K562 (cell line): ENCODE measurements around the gene GPR75. TPM values are rescaled to one million over a fixed set of nuclear protein-coding genes. Genes with fewer than 3 reads are reported as not detected.

Experiments
- ATAC-seq: fragments of 200-7000 bp; cut with Tn5 transposase; 3 replicates; pipeline ENCODE4 v1.9.1; 2020; ENCODE audit warnings: moderate library complexity
- BruUV-seq: library from RNA; stranded (reverse); fragments of 400-500 nt; replicated peaks from 2 replicates; lab custom pipeline; 2021; lab: Mats Ljungman, UMichigan
- CTCF ChIA-PET: fragments of 300-600 bp; formaldehyde crosslinking; extraction: SDS; loops from one replicate; lab custom pipeline; 2021; ENCODE audit warnings: low intra/inter-chr PET ratio; lab: Yijun Ruan, JAX
- POLR2A ChIA-PET: fragments of 300-600, 350-650 bp; sonication (Branson Sonifier 250); formaldehyde crosslinking; extraction: SDS; loops from one replicate; lab custom pipeline; 2021; ENCODE audit warnings: antibody characterized with exemption, inconsistent platforms; lab: Yijun Ruan, JAX
- DNase-seq, 4 experiments: peaks; one replicate each; pipeline versions ENCODE4 v3.0.0 to v3.0.0-alpha.2; 2011 to 2018; ENCODE audit warnings: low spot score in 3 of 4, mixed read lengths in 3 of 4; ENCODE audit errors: extremely low read depth in 1 of 4
- FAIRE-seq: peaks from 2 replicates; lab custom pipeline; 2011; peaks lifted over from hg19 to GRCh38; lab: Jason Lieb, UNC
- H2AFZ ChIP-seq: 2 replicates; pipeline ENCODE4 v1.6.0; 2011; ENCODE audit warnings: low read depth, low read length, control low read depth, inconsistent platforms
- H3K27ac ChIP-seq: fragments of 200-600 bp; 3 replicates; pipeline ENCODE4 v1.8.0; 2011; ENCODE audit warnings: low read depth, mild to moderate bottlenecking, control low read depth, inconsistent platforms, low read length, moderate library complexity, mixed read lengths; ENCODE audit errors: extremely low read depth
- H3K27me3 ChIP-seq, 2 experiments: fragments of 300-600 bp in 1 of 2; 2 replicates in 1 of 2; 3 replicates in 1 of 2; pipeline versions ENCODE4 v1.6.0 to v1.8.0; 2011; ENCODE audit warnings: inconsistent platforms in 2 of 2, low read length in 2 of 2, mild to moderate bottlenecking in 1 of 2, mixed read lengths in 1 of 2, moderate library complexity in 1 of 2; ENCODE audit not compliant: control insufficient read depth in 2 of 2, insufficient read depth in 2 of 2
- H3K36me3 ChIP-seq: fragments of 300-600 bp; 3 replicates; pipeline ENCODE4 v1.8.0; 2011; ENCODE audit warnings: mild to moderate bottlenecking, low read length, inconsistent platforms; ENCODE audit not compliant: control insufficient read depth, insufficient read depth
- H3K4me1 ChIP-seq, 2 experiments: fragments of 200-600 bp in 1 of 2; replicated peaks in 1 of 2; 2 replicates in 1 of 2; 3 replicates in 1 of 2; pipeline versions ENCODE4 v1.5.1 to v1.8.0; 2011; ENCODE audit warnings: inconsistent platforms in 2 of 2, low read length in 2 of 2, mild to moderate bottlenecking in 1 of 2, mixed read lengths in 1 of 2, moderate library complexity in 1 of 2; ENCODE audit not compliant: control insufficient read depth in 2 of 2, insufficient read depth in 2 of 2
- H3K4me2 ChIP-seq: 2 replicates; pipeline ENCODE4 v1.6.1; 2011; ENCODE audit warnings: low read length, control low read depth, inconsistent platforms, mixed read lengths; ENCODE audit not compliant: insufficient read depth
- H3K4me3 ChIP-seq: fragments of 200-600 bp; sonication (generic), shearing (Covaris generic); 2 replicates; pipeline ENCODE4 v1.5.1; 2016; ENCODE audit warnings: control low read depth, inconsistent platforms
- H3K79me2 ChIP-seq: fragments of 200-600 bp; 3 replicates; pipeline ENCODE4 v1.8.0; 2011; ENCODE audit warnings: low read length, inconsistent platforms; ENCODE audit not compliant: control insufficient read depth, insufficient read depth
- H3K9ac ChIP-seq, 2 experiments: 2 replicates each; pipeline versions ENCODE4 v1.6.0 to v1.6.1; 2011; ENCODE audit warnings: low read depth in 2 of 2, low read length in 2 of 2, control low read depth in 1 of 2, inconsistent platforms in 1 of 2, mild to moderate bottlenecking in 1 of 2, mixed read lengths in 1 of 2; ENCODE audit not compliant: insufficient read depth in 1 of 2
- H3K9me1 ChIP-seq: one replicate; pipeline ENCODE4 v1.6.0; 2011; ENCODE audit warnings: inconsistent platforms, mild to moderate bottlenecking, low read length, moderate library complexity; ENCODE audit not compliant: control insufficient read depth, insufficient read depth
- H3K9me3 ChIP-seq: replicated peaks from 2 replicates; pipeline ENCODE4 v1.5.1; 2011; ENCODE audit warnings: low read depth, low read length, inconsistent platforms; ENCODE audit not compliant: control insufficient read depth, insufficient read depth
- H4K20me1 ChIP-seq: replicated peaks from 2 replicates; pipeline ENCODE4 v1.6.1; 2011; ENCODE audit warnings: low read length, inconsistent platforms, mixed read lengths; ENCODE audit not compliant: control insufficient read depth, insufficient read depth
- E2F3 ChIP-seq: fragments of 250-450 bp; sonication (Bioruptor Pico); IDR thresholded peaks from 2 replicates; pipeline ENCODE4 v1.4.0; 2020; ENCODE audit warnings: mild to moderate bottlenecking
- HNRNPL ChIP-seq: fragments of 200-400 bp; formaldehyde crosslinking; IDR thresholded peaks from 2 replicates; pipeline ENCODE4 v1.6.1; 2017; ENCODE audit warnings: low read depth, mild to moderate bottlenecking, low read length
- MTA3 ChIP-seq: fragments of 450-650 bp; formaldehyde crosslinking; IDR thresholded peaks from 2 replicates; pipeline ENCODE4 v1.6.1; 2017; ENCODE audit warnings: mild to moderate bottlenecking, borderline replicate concordance
- SOX6 ChIP-seq: fragments of 450-650 bp; IDR thresholded peaks from 2 replicates; pipeline ENCODE4 v1.6.1; 2014; ENCODE audit warnings: mild to moderate bottlenecking
- TCF7L2 ChIP-seq: fragments of 150-350 bp; IDR thresholded peaks from 2 replicates; pipeline ENCODE4 v1.6.1; 2016; ENCODE audit warnings: low read depth, mild to moderate bottlenecking, low read length, moderate library complexity
- YY1 ChIP-seq, 3 experiments: IDR thresholded peaks; 2 replicates each; pipeline ENCODE4 v1.6.1; 2011; ENCODE audit warnings: low read length in 2 of 3, mild to moderate bottlenecking in 2 of 3, moderate library complexity in 2 of 3, borderline replicate concordance in 1 of 3, control low read depth in 1 of 3, low read depth in 1 of 3; ENCODE audit not compliant: insufficient read depth in 3 of 3, insufficient replicate concordance in 2 of 3, control insufficient read depth in 1 of 3, insufficient read length in 1 of 3; ENCODE audit errors: extremely low read depth in 1 of 3
- ZNF217 ChIP-seq: sonication (generic); formaldehyde crosslinking; IDR thresholded peaks from 2 replicates; pipeline ENCODE4 v1.8.0; 2022; ENCODE audit warnings: mild to moderate bottlenecking, missing genetic modification reagents
- ZNF766 ChIP-seq: fragments of 200-800 bp; sonication (Bioruptor generic); conservative IDR thresholded peaks from 2 replicates; pipeline ENCODE4 v1.6.1; 2016; ENCODE audit warnings: missing genetic modification characterization, missing compliant biosample characterization
- ZZZ3 ChIP-seq: fragments of 450-650 bp; IDR thresholded peaks from 2 replicates; pipeline ENCODE4 v1.6.1; 2016; ENCODE audit warnings: antibody characterized with exemption, mild to moderate bottlenecking, moderate library complexity
- WGBS: fragments of 100-300 bp; shearing (Covaris generic); methylation state at CpG from one replicate; pipeline ENCODE4 v1.1.6; 2016; ENCODE audit warnings: low coverage, mixed read lengths; ENCODE audit not compliant: insufficient coverage; ENCODE audit errors: missing lambda C conversion rate; 5-methylcytosine and 5-hydroxymethylcytosine counted together
- in situ Hi-C: fragments of 300-500 bp; cut with MboI; formaldehyde crosslinking; loops from 4 replicates; pipeline ENCODE4 v1.15.0; 2018; ENCODE audit warnings: inconsistent platforms, mixed read lengths
- intact Hi-C: fragments of 100-400 bp; cut with micrococcal nuclease; formaldehyde crosslinking; loops from 2 replicates; pipeline ENCODE4 v1.14.2; 2022
- polyA plus RNA-seq, 8 experiments: library from polyadenylated mRNA; depleted of rRNA in 4 of 8; stranded (reverse) in 5 of 8; unstranded in 3 of 8; fragments of >200 nt; fragmentation: Nextera tagmentation in 2 of 8; fragmentation: Illumina TruSeq in 1 of 8; extraction: Ambion mirVana in 2 of 8; extraction: Trizol in 1 of 8; gene quantifications; 2 replicates each; pipeline versions ENCODE4 v1.2.1 to v1.2.3, GENCODE V29; 2011 to 2014; ENCODE audit warnings: inconsistent platforms in 1 of 8, missing spikeins in 1 of 8
- total RNA-seq, 7 experiments: library from RNA; depleted of rRNA in 6 of 7; stranded (reverse); fragments of >200 nt in 6 of 7; fragmentation: Illumina TruSeq in 2 of 7; extraction: Trizol in 2 of 7; gene quantifications; 2 replicates each; pipeline versions ENCODE4 v1.2.1 to v1.2.3, GENCODE V29; 2011 to 2021; ENCODE audit warnings: low replicate concordance in 1 of 7
- TF ChIP-seq, protein P1 (sequence below): fragments of 150-350 bp; conservative IDR thresholded peaks from 2 replicates; pipeline ENCODE4 v1.6.1; 2014; ENCODE audit warnings: low read length

Gene GPR75
- total and polyA plus RNA-seq, 9 of the 15 experiments (the other 6 are each of a cell fraction or from before 2014, with no cell fraction given) = 0.10 to 3.9 (median 2.3) TPM

DNA sequence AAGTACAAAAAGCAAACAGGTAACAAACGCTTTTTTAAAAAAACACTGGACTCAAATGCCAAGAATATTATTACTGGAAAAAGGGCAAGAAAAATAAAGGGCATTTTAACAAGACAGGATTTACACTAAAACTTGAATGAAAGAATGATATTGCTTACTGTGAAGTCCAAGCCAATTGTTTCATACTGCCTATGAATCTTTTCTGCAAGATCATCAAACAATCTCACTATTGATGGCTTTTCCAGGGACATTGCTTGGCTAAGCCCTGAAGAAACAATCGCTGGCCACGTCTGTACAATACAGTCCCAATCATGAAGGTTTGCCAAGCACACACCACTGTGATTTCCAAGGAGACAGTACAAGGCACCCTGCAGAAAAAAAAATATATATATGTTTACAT lies 41.4 kb upstream of the GPR75 start:
- WGBS = 94% methylated on average over 3 of the region's 3 CpGs
- no peak overlapping the region for H3K27ac ChIP-seq
- no peaks in the 10 kb centered on the region for H4K20me1 ChIP-seq
- ChIA-PET POLR2A (no interaction called here), CTCF (no interaction called here)
- no peak overlapping the region for H3K4me2 ChIP-seq
- no peak for FAIRE-seq
- H3K4me1 ChIP-seq = no peaks in the 10 kb centered on the region
- H3K36me3 ChIP-seq = peaks cover 94% of the 10 kb centered on the region
- ATAC-seq = no peak
- in situ Hi-C loops = no loop called here
- H3K9me1 ChIP-seq = no peaks in the 10 kb centered on the region
- TF ChIP-seq ZZZ3 (0 out of 2 replicates have a peak, but pooled peaks have one; percentile 27), MTA3 (no peak)
- no peak overlapping the region for H3K9ac ChIP-seq
- H2AFZ ChIP-seq = no peak overlapping the region
- DNase-seq = no peak
- intact Hi-C loops = no loop called here
- BruUV-seq = no TSS peak
- H3K4me3 ChIP-seq = no peak overlapping the region
- no peaks in the 10 kb centered on the region for H3K9me3 ChIP-seq
- H3K27me3 ChIP-seq = no peaks in the 10 kb centered on the region
- H3K79me2 ChIP-seq = no peaks in the 10 kb centered on the region

DNA sequence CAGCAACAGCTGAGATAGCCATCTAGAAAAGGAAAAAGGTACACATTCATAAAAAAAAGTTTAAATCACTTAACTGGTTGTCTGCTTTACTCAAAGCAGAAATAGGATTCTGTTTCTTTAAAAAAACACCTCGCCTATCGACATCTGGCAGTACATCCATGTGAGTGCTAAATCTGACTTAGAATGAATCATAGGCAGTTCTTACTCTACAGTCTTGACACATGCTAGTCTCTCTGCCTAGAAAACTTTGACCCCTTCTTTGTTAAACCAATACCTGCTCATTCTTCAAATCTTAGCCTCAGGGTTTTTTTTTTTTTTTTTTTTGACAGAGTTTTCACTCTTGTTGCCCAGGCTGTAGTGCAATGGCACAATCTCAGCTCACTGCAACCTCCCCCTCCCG lies 37.1 kb upstream of the GPR75 start:
- no peaks in the 10 kb centered on the region for H3K9me1 ChIP-seq
- no peaks in the 10 kb centered on the region for H4K20me1 ChIP-seq
- ChIA-PET CTCF (no interaction called here), POLR2A (interaction anchor here (0.7 kb wide), 1 partner anchor 9 kb away, joined by 3 read pairs; no protein-coding TSS in a partner anchor)
- H3K27me3 ChIP-seq = no peaks in the 10 kb centered on the region
- intact Hi-C loops = no loop called here
- H2AFZ ChIP-seq = no peak overlapping the region
- 90% methylated on average over 3 of the region's 3 CpGs for WGBS
- H3K4me1 ChIP-seq = no peaks in the 10 kb centered on the region
- no peak overlapping the region for H3K4me2 ChIP-seq
- in situ Hi-C loops = no loop called here
- no peak for ATAC-seq
- no peak overlapping the region for H3K4me3 ChIP-seq
- no peak overlapping the region for H3K27ac ChIP-seq
- DNase-seq = no peak
- FAIRE-seq = no peak
- BruUV-seq = no TSS peak
- H3K36me3 ChIP-seq = peaks cover 96% of the 10 kb centered on the region
- H3K79me2 ChIP-seq = no peaks in the 10 kb centered on the region
- no peak overlapping the region for H3K9ac ChIP-seq
- no peaks in the 10 kb centered on the region for H3K9me3 ChIP-seq
- no peak for TF ChIP-seq E2F3
- no peak for TF ChIP-seq HNRNPL
- TF ChIP-seq TCF7L2 = no peak
- no peak for TF ChIP-seq ZNF766
- TF ChIP-seq YY1 (IDR thresholded peaks at IDR 0.05; ENCODE audit: borderline replicate concordance in 1 of 3, control insufficient read depth in 1 of 3, extremely low read depth in 1 of 3, insufficient read depth in 3 of 3, insufficient read length in 1 of 3, insufficient replicate concordance in 2 of 3, low read depth in 1 of 3, low read length in 2 of 3) = no peak
- no peak for TF ChIP-seq ZNF217
- no peak for TF ChIP-seq SOX6
- TF ChIP-seq, protein P1, sequence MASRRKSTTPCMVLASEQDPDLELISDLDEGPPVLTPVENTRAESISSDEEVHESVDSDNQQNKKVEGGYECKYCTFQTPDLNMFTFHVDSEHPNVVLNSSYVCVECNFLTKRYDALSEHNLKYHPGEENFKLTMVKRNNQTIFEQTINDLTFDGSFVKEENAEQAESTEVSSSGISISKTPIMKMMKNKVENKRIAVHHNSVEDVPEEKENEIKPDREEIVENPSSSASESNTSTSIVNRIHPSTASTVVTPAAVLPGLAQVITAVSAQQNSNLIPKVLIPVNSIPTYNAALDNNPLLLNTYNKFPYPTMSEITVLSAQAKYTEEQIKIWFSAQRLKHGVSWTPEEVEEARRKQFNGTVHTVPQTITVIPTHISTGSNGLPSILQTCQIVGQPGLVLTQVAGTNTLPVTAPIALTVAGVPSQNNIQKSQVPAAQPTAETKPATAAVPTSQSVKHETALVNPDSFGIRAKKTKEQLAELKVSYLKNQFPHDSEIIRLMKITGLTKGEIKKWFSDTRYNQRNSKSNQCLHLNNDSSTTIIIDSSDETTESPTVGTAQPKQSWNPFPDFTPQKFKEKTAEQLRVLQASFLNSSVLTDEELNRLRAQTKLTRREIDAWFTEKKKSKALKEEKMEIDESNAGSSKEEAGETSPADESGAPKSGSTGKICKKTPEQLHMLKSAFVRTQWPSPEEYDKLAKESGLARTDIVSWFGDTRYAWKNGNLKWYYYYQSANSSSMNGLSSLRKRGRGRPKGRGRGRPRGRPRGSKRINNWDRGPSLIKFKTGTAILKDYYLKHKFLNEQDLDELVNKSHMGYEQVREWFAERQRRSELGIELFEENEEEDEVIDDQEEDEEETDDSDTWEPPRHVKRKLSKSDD = no peak
